Measurements from ENCODE around the gene G6PC3.

DNA sequence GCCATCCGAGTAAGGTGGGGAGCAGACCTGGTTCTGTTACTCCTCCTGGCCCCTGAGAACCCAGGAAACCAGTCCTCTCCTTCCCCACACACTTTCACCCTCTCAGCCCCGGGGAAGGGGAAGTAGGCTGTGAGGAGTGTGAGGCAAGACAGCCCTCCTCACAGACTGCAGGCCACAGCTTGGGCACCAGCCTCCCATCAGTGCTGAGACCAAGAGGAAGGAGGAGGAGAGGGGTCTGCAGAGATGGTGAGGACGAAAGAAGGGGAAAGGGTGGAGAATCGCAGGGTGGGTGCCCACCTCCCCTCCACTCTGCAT, 7.0 kb downstream of the G6PC3 start:
- TF ChIP-seq EZH2 (IDR thresholded peaks at IDR 0.05; ENCODE audit: borderline replicate concordance): no peak
- TF ChIP-seq, protein P1, sequence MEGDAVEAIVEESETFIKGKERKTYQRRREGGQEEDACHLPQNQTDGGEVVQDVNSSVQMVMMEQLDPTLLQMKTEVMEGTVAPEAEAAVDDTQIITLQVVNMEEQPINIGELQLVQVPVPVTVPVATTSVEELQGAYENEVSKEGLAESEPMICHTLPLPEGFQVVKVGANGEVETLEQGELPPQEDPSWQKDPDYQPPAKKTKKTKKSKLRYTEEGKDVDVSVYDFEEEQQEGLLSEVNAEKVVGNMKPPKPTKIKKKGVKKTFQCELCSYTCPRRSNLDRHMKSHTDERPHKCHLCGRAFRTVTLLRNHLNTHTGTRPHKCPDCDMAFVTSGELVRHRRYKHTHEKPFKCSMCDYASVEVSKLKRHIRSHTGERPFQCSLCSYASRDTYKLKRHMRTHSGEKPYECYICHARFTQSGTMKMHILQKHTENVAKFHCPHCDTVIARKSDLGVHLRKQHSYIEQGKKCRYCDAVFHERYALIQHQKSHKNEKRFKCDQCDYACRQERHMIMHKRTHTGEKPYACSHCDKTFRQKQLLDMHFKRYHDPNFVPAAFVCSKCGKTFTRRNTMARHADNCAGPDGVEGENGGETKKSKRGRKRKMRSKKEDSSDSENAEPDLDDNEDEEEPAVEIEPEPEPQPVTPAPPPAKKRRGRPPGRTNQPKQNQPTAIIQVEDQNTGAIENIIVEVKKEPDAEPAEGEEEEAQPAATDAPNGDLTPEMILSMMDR (IDR thresholded peaks at IDR 0.05; ENCODE audit: poor library complexity): no peak

Measured in hepatocyte (in vitro differentiated cells).